Measurements from ENCODE around the gene DNM3. TPM values are rescaled to one million over a fixed set of nuclear protein-coding genes. Genes with fewer than 3 reads are reported as not detected.

The DNM3 gene
- total and polyA plus RNA-seq, 9 of the 15 experiments (the other 6 are each of a cell fraction or from before 2014, with no cell fraction given), result 0.08 to 0.36 (median 0.22) TPM; not detected in 1

DNA sequence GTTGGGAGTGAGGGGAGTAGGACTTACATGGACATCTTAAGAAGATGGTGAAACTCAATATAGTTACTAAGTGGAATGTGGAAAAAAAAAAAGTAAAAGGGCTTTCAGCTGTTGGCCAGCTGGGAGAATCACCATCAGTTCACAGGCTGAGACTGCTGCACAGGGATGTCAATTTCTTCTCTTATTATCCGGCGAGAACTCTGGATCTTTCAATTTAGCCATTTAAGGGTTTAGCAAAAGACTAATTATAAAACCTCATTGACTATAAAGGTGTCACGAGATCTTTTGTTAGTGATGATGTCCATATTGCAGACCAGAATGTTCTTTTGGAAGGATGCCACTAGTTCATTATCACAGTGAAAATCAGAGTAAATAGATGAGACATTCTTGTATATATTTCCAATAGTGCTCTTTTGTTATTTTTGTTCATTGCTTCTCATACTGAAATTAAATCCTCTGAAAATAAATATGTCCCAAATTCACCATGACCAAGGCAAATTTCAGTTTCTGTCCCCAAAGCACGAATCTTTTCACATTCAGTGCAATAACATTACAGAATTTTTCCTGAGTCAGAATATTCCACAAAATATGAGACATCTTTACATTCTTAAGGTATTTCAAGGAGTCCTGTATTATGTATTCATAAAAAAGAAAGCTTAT is 266.1 kb downstream of the DNM3 start:
- in situ Hi-C loops (cut with MboI) (no loop called here), intact Hi-C loops (cut with micrococcal nuclease) (no loop called here)
- no peak overlapping the region for H3K4me3 ChIP-seq
- TF ChIP-seq, protein P1, sequence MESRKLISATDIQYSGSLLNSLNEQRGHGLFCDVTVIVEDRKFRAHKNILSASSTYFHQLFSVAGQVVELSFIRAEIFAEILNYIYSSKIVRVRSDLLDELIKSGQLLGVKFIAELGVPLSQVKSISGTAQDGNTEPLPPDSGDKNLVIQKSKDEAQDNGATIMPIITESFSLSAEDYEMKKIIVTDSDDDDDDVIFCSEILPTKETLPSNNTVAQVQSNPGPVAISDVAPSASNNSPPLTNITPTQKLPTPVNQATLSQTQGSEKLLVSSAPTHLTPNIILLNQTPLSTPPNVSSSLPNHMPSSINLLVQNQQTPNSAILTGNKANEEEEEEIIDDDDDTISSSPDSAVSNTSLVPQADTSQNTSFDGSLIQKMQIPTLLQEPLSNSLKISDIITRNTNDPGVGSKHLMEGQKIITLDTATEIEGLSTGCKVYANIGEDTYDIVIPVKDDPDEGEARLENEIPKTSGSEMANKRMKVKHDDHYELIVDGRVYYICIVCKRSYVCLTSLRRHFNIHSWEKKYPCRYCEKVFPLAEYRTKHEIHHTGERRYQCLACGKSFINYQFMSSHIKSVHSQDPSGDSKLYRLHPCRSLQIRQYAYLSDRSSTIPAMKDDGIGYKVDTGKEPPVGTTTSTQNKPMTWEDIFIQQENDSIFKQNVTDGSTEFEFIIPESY (CRISPR knock-in tag; IDR thresholded peaks at IDR 0.05), result no peak
- TF ChIP-seq CBFB (CRISPR knock-in tag; IDR thresholded peaks at IDR 0.05) (no peak), SMC3 (conservative IDR thresholded peaks at IDR 0.05; ENCODE audit: insufficient read depth, low read depth, low read length) (no peak), WHSC1 (IDR thresholded peaks at IDR 0.05; ENCODE audit: low read length) (no peak), MTF1 (CRISPR knock-in tag; IDR thresholded peaks at IDR 0.05; ENCODE audit: borderline replicate concordance) (no peak), SIN3A (IDR thresholded peaks at IDR 0.05; ENCODE audit: borderline replicate concordance in 2 of 2, control insufficient read depth in 1 of 2, low read depth in 2 of 2, low read length in 2 of 2) (no peak), POLR2A (conservative IDR thresholded peaks at IDR 0.05) (no peak), SUPT5H (IDR thresholded peaks at IDR 0.05) (no peak)
- TF ChIP-seq, protein P2, sequence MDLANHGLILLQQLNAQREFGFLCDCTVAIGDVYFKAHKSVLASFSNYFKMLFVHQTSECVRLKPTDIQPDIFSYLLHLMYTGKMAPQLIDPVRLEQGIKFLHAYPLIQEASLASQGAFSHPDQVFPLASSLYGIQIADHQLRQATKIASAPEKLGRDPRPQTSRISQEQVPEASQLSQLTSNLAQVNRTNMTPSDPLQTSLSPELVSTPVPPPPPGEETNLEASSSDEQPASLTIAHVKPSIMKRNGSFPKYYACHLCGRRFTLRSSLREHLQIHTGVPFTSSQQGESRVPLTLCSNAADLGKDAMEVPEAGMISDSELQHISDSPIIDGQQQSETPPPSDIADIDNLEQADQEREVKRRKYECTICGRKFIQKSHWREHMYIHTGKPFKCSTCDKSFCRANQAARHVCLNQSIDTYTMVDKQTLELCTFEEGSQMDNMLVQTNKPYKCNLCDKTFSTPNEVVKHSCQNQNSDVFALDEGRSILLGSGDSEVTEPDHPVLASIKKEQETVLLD (IDR thresholded peaks at IDR 0.05), result no peak
- H3K27me3 ChIP-seq (ENCODE audit: control insufficient read depth in 2 of 2, insufficient read depth in 2 of 2, low read length in 2 of 2), result no peaks in the 10 kb centered on the region; a peak in 1 of 5 replicates
- H2AFZ ChIP-seq (ENCODE audit: low read depth, low read length), result no peak overlapping the region
- no peak for ATAC-seq
- H3K36me3 ChIP-seq (ENCODE audit: control insufficient read depth, insufficient read depth, low read length), result no peaks in the 10 kb centered on the region
- H3K27ac ChIP-seq (ENCODE audit: extremely low read depth, low read depth, low read length), result no peak overlapping the region
- H3K79me2 ChIP-seq (ENCODE audit: control insufficient read depth, insufficient read depth, low read length), result no peaks in the 10 kb centered on the region
- FAIRE-seq, result no peak
- ChIA-PET POLR2A (interaction anchor here (1.2 kb wide), 1 partner anchor 18 kb away, joined by 3 read pairs; no protein-coding TSS in a partner anchor), CTCF (ENCODE audit: low intra/inter-chr PET ratio) (no interaction called here)
- DNase-seq (ENCODE audit: extremely low read depth in 1 of 4, low spot score in 3 of 4), result no peak
- no peaks in the 10 kb centered on the region for H4K20me1 ChIP-seq (replicated peaks; ENCODE audit: control insufficient read depth, insufficient read depth, low read length)
- WGBS (ENCODE audit: insufficient coverage, low coverage, missing lambda C conversion rate), result 0% methylated on average over 4 of the region's 4 CpGs
- no peak overlapping the region for H3K9ac ChIP-seq (ENCODE audit: insufficient read depth in 1 of 2, low read depth in 2 of 2, low read length in 2 of 2)
- H3K4me2 ChIP-seq (ENCODE audit: insufficient read depth, low read length), result no peak overlapping the region
- H3K9me1 ChIP-seq (ENCODE audit: control insufficient read depth, insufficient read depth, low read length), result no peaks in the 10 kb centered on the region
- BruUV-seq (replicated peaks), result no TSS peak
- no peaks in the 10 kb centered on the region for H3K4me1 ChIP-seq (replicated peaks in 1 of 2; ENCODE audit: control insufficient read depth in 2 of 2, insufficient read depth in 2 of 2, low read length in 2 of 2)
- H3K9me3 ChIP-seq (replicated peaks; ENCODE audit: control insufficient read depth, insufficient read depth, low read depth, low read length), result no peaks in the 10 kb centered on the region
